ENCODE results near the gene ZNF792. TPM values are rescaled to one million over a fixed set of nuclear protein-coding genes. Genes with fewer than 3 reads are reported as not detected.

The ZNF792 gene
- total RNA-seq, 1 experiment from 2014 or later = 4.5 TPM

GRCh38 chr19:34976611-34977010 lies 12.6 kb upstream of the ZNF792 start:
- Histone ChIP-seq H3K4me1 (peaks cover 30% of the 10 kb centered on the region), H3K9me3 (peaks cover 19% of the 10 kb centered on the region), H3K36me3 (ENCODE audit: control insufficient read depth, insufficient read depth, low read length) (no peaks in the 10 kb centered on the region; the same call in 1 of the 2 replicates), H3K4me3 (ENCODE audit: low read depth, low read length) (no peak overlapping the region), H3K27me3 (replicated peaks; ENCODE audit: control insufficient read depth, insufficient read depth, low read length) (no peaks in the 10 kb centered on the region)
- TF ChIP-seq CTCF (IDR thresholded peaks at IDR 0.05; ENCODE audit: insufficient read depth in 1 of 2, low read depth in 1 of 2, low read length in 1 of 2, severe bottlenecking in 1 of 2, unreplicated experiment in 1 of 2) = no peak
- H3K36me3 Mint-ChIP-seq (ENCODE audit: insufficient read depth, unreplicated experiment) = peaks cover 13% of the 10 kb centered on the region
- DNase-seq = no peak
- H3K4me1 Mint-ChIP-seq (ENCODE audit: low read depth, unreplicated experiment) = peaks cover 17% of the 10 kb centered on the region
- ChIA-PET CTCF (no interaction called here), POLR2A (no interaction called here)
- BruUV-seq (replicated peaks) = no TSS peak
- peak overlapping the region; percentile 10 for H3K27ac Mint-ChIP-seq (ENCODE audit: unreplicated experiment)
- H3K27me3 Mint-ChIP-seq (ENCODE audit: insufficient read depth, unreplicated experiment) = no peaks in the 10 kb centered on the region
- peaks cover 9% of the 10 kb centered on the region for H3K9me3 Mint-ChIP-seq (ENCODE audit: unreplicated experiment)
- intact Hi-C loops (cut with micrococcal nuclease; ENCODE audit: unreplicated experiment) = no loop called here
- no peak overlapping the region for H3K4me3 Mint-ChIP-seq (ENCODE audit: unreplicated experiment)

GRCh38 chr19:34975056-34975455 lies 11.0 kb upstream of the ZNF792 start:
- ChIA-PET CTCF (no interaction called here), POLR2A (interaction anchor here (1.4 kb wide), 1 partner anchor 32 kb away, joined by 4 read pairs; no protein-coding TSS in a partner anchor)
- Histone ChIP-seq H3K36me3 (ENCODE audit: control insufficient read depth, insufficient read depth, low read length) (no peaks in the 10 kb centered on the region; the same call in 1 of the 2 replicates), H3K4me1 (peaks cover 30% of the 10 kb centered on the region), H3K27me3 (replicated peaks; ENCODE audit: control insufficient read depth, insufficient read depth, low read length) (no peaks in the 10 kb centered on the region), H3K9me3 (peaks cover 19% of the 10 kb centered on the region), H3K4me3 (ENCODE audit: low read depth, low read length) (no peak overlapping the region)
- DNase-seq = no peak
- Mint-ChIP-seq H3K36me3 (ENCODE audit: insufficient read depth, unreplicated experiment) (peaks cover 13% of the 10 kb centered on the region), H3K4me3 (ENCODE audit: unreplicated experiment) (peak overlapping the region; percentile 34), H3K9me3 (ENCODE audit: unreplicated experiment) (peaks cover 21% of the 10 kb centered on the region), H3K27me3 (ENCODE audit: insufficient read depth, unreplicated experiment) (no peaks in the 10 kb centered on the region), H3K4me1 (ENCODE audit: low read depth, unreplicated experiment) (peaks cover 17% of the 10 kb centered on the region), H3K27ac (ENCODE audit: unreplicated experiment) (peak overlapping the region; percentile 76)
- TF ChIP-seq CTCF (IDR thresholded peaks at IDR 0.05; ENCODE audit: insufficient read depth in 1 of 2, low read depth in 1 of 2, low read length in 1 of 2, severe bottlenecking in 1 of 2, unreplicated experiment in 1 of 2) = no peak
- intact Hi-C loops (cut with micrococcal nuclease; ENCODE audit: unreplicated experiment) = no loop called here
- no TSS peak for BruUV-seq (replicated peaks)

GRCh38 chr19:34974646-34975045 lies 10.6 kb upstream of the ZNF792 start:
- Mint-ChIP-seq H3K4me3 (ENCODE audit: unreplicated experiment) (peak overlapping the region; percentile 34), H3K9me3 (ENCODE audit: unreplicated experiment) (peaks cover 25% of the 10 kb centered on the region), H3K4me1 (ENCODE audit: low read depth, unreplicated experiment) (peaks cover 17% of the 10 kb centered on the region), H3K27me3 (ENCODE audit: insufficient read depth, unreplicated experiment) (no peaks in the 10 kb centered on the region), H3K27ac (ENCODE audit: unreplicated experiment) (peak overlapping the region; percentile 76), H3K36me3 (ENCODE audit: insufficient read depth, unreplicated experiment) (peaks cover 13% of the 10 kb centered on the region)
- H3K9me3 ChIP-seq = peaks cover 22% of the 10 kb centered on the region
- no peaks in the 10 kb centered on the region for H3K27me3 ChIP-seq (replicated peaks; ENCODE audit: control insufficient read depth, insufficient read depth, low read length)
- POLR2A ChIA-PET = interaction anchor here (1.4 kb wide), 1 partner anchor 32 kb away, joined by 4 read pairs; no protein-coding TSS in a partner anchor
- no peak overlapping the region for H3K4me3 ChIP-seq (ENCODE audit: low read depth, low read length)
- no peaks in the 10 kb centered on the region; the same call in 1 of the 2 replicates for H3K36me3 ChIP-seq (ENCODE audit: control insufficient read depth, insufficient read depth, low read length)
- no TSS peak for BruUV-seq (replicated peaks)
- CTCF ChIA-PET = interaction anchor here (0.5 kb wide), 1 partner anchor 167 kb away, joined by 4 read pairs; no protein-coding TSS in a partner anchor
- H3K4me1 ChIP-seq = peaks cover 30% of the 10 kb centered on the region
- DNase-seq = no peak
- TF ChIP-seq CTCF (IDR thresholded peaks at IDR 0.05; ENCODE audit: insufficient read depth in 1 of 2, low read depth in 1 of 2, low read length in 1 of 2, severe bottlenecking in 1 of 2, unreplicated experiment in 1 of 2) = no peak
- intact Hi-C loops (cut with micrococcal nuclease; ENCODE audit: unreplicated experiment) = loop anchor here (1.0 to 5.0 kb wide), 2 partner anchors 32 to 163 kb away; partner anchors contain the start of genes FXYD1 and LGI4

Measured in Caco-2 (cell line).